ENCODE data around the gene DCHS1.
A peak's percentile ranks its signal among the peaks of the same experiment; 100 is the strongest.

The DCHS1 gene

DNA sequence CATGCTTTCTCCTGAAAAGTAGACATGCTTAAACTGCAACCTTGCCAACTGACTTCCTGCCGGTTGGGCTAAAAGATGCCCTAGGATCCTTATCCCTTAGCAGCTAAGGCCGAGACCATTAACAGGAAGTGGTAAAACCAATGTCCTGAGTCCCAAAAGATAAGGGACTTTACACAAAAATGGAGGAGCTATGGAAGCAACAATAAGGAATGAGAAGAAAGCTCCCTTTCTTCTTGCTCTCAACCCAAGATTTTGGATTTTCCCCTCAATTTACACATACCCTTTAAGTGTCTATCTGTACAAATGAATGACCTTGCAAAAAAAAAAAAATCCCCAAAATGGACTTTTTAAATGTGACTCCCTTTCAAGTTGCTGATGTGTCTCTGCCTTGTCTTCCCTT is 16.4 kb upstream of the DCHS1 start:
- DNase-seq (ENCODE audit: low spot score), result no peak
- TF ChIP-seq CTCF (conservative IDR thresholded peaks at IDR 0.05; ENCODE audit: low read depth), result no peak
- POLR2A ChIA-PET (ENCODE audit: low non-redundant PET), result no interaction called here
- H3K27ac ChIP-seq, result no peak overlapping the region
- CTCF ChIA-PET, result interaction anchor here (0.7 kb wide), 1 partner anchor 26 kb away, joined by 3 read pairs; no protein-coding TSS in a partner anchor

GRCh38 chr11:6670202-6670830 is 14.7 kb upstream of the DCHS1 start:
- CTCF ChIA-PET, result interaction anchor here (0.6 kb wide), 1 partner anchor 1114 kb away, joined by 3 read pairs; no protein-coding TSS in a partner anchor
- TF ChIP-seq CTCF (conservative IDR thresholded peaks at IDR 0.05; ENCODE audit: low read depth), result no peak

GRCh38 chr11:6667733-6668374 is 12.2 kb upstream of the DCHS1 start:
- TF ChIP-seq CTCF (conservative IDR thresholded peaks at IDR 0.05; ENCODE audit: low read depth), result peak; percentile 42
- CTCF ChIA-PET, result interaction anchor here (0.6 to 1.4 kb wide), 6 partner anchors 25 to 503 kb away, joined by 3 to 6 read pairs (median 4); no protein-coding TSS in a partner anchor
- POLR2A ChIA-PET (ENCODE audit: low non-redundant PET), result no interaction called here
- no peak overlapping the region for H3K27ac ChIP-seq
- DNase-seq (ENCODE audit: low spot score), result peak; percentile 19

More at GRCh38 chr11:6670202-6670830, 14.7 kb upstream of the DCHS1 start:
- POLR2A ChIA-PET (ENCODE audit: low non-redundant PET), result no interaction called here
- DNase-seq (ENCODE audit: low spot score), result no peak
- H3K27ac ChIP-seq, result no peak overlapping the region

DNA sequence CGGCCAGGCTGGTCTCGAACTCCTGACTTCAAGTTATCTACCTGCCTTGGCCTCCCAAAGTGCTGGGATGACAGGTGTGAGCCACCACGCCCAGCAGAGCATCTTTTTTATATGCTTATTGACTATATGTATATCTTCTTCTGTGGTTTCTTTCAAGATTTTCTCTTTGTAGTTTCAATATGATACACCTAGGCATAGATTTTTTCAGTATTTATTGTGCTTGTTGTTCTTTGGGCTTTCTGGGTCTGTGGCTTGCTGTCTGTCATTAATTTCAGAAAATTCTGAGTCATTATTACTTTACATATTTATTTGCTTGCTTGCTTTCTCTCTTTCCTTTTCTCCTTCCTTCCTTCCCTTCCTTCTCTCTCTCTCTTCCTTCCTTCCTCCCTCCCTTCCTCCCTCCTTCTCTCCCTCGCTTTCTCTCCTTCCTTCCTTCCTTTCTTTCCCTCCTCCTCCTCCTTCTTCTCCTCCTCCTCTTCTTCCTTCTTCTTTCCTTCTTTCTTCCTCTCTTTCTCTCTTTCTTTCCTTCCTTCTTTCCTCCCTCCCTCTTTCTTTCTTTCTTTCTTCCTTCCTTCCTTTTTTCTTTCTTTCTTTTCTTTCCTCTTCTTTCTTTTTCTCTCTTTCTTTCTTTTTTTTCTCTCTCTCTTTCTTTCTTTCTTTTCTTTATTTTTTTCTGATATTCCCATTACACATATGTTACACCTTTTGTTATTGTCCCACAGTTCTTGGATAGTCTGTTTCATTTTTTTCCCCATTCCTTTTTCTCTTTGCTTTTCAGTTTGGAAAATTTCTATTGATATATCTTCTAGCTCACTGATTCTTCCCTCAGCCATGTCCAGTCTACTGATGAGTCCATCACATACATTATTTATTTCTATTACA is 10.9 kb upstream of the DCHS1 start:
- no peak overlapping the region for H3K27ac ChIP-seq
- CTCF ChIA-PET, result interaction anchor here (0.6 to 1.4 kb wide), 2 partner anchors 13 to 30 kb away, joined by 3 read pairs; no protein-coding TSS in a partner anchor
- no peak for DNase-seq (ENCODE audit: low spot score)
- POLR2A ChIA-PET (ENCODE audit: low non-redundant PET), result no interaction called here
- TF ChIP-seq CTCF (conservative IDR thresholded peaks at IDR 0.05; ENCODE audit: low read depth), result no peak

GRCh38 chr11:6664551-6664950 is 8.9 kb upstream of the DCHS1 start:
- CTCF ChIA-PET, result no interaction called here

More at GRCh38 chr11:6664551-6664950, 8.9 kb upstream of the DCHS1 start:
- no peak for TF ChIP-seq CTCF (conservative IDR thresholded peaks at IDR 0.05; ENCODE audit: low read depth)
- no peak for DNase-seq (ENCODE audit: low spot score)
- POLR2A ChIA-PET (ENCODE audit: low non-redundant PET), result no interaction called here
- H3K27ac ChIP-seq, result no peak overlapping the region

Data from RWPE1 (cell line).